ENCODE data around the gene PROM2. TPM values are rescaled to one million over a fixed set of nuclear protein-coding genes. Genes with fewer than 3 reads are reported as not detected.

The PROM2 gene
- total RNA-seq, 2 experiments from 2014 or later, result 0.82 TPM; not detected in 1

DNA sequence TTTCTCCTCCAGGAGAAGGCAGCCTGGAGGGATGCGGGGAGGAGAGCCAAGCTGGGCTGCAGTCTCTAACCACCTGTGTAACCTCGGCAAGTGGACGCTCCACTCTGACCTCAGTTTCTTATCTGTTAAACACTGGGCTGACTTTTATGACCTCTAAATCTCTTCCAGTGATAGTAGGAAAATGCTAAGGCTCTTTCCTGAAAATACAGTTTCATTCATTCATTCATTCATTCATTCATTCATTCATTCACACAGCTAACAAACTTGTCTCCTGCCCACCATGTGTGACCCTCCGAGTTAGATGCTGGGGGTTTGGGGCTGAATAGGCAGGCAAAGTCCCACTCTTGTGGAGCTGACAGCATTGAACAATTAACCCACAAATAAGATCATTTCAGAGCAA, 9.3 kb downstream of the PROM2 start:
- Mint-ChIP-seq H3K27me3 (no peaks in the 10 kb centered on the region), H3K4me1 (no peaks in the 10 kb centered on the region), H3K9me3 (ENCODE audit: low read depth) (no peaks in the 10 kb centered on the region), H3K36me3 (no peaks in the 10 kb centered on the region), H3K27ac (no peak overlapping the region), H3K4me3 (no peak overlapping the region)
- ATAC-seq (no peak), DNase-seq (no peak)
- CTCF ChIA-PET, result no interaction called here

DNA sequence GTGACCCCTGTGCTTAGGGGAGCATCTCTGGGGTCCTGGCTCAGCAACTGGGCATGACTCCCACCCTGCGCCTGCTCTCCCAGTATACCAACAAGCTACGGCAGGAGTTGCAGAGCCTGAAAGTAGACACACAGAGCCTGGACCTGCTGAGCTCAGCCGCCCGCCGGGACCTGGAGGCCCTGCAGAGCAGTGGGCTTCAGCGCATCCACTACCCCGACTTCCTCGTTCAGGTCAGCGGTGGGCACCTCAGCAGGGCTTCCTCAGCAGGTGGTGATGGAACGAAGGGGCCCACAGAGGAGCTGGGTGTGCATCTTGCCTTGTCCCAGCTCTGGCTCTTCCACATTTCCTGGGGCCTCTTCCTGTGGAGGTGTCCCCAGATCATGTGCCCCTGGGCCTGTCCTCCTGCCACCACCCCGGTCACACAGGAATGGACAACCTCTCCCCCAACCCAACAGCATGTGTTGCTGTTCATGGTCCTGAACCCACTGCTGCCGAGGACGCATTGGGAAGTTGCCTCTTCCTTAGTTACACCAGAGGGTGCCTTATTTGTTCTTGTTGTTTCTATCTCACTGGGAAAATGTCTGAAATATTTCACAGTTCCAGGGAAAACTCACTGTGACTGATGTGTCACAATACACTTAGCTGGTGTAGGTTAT, 10.8 kb downstream of the PROM2 start:
- DNase-seq (no peak), ATAC-seq (no peak)
- Mint-ChIP-seq H3K36me3 (no peaks in the 10 kb centered on the region), H3K9me3 (ENCODE audit: low read depth) (no peaks in the 10 kb centered on the region), H3K4me1 (no peaks in the 10 kb centered on the region), H3K27me3 (no peaks in the 10 kb centered on the region), H3K27ac (no peak overlapping the region), H3K4me3 (no peak overlapping the region)
- CTCF ChIA-PET, result no interaction called here

DNA sequence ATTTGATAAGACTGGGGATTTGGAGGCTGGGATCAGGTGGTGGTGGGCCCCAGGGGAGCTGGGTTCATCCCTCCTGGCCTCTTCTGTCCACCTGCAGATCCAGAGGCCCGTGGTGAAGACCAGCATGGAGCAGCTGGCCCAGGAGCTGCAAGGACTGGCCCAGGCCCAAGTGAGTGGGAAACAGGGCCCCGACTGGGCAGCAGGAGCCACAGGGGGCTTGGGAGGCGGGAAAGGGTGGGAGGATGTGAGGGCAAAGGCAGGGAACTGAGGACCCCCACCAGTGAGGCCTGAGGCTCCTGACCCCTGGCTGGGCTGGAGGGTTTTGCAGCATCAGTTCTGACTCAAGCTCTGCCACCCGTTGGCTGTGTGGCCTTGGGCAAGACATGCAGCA, 11.3 kb downstream of the PROM2 start:
- no peak overlapping the region for H3K4me3 Mint-ChIP-seq
- CTCF ChIA-PET, result no interaction called here
- ATAC-seq (no peak), DNase-seq (no peak)
- no peaks in the 10 kb centered on the region for H3K4me1 Mint-ChIP-seq
- H3K27ac Mint-ChIP-seq, result no peak overlapping the region
- no peaks in the 10 kb centered on the region for H3K36me3 Mint-ChIP-seq
- H3K9me3 Mint-ChIP-seq (ENCODE audit: low read depth), result no peaks in the 10 kb centered on the region
- no peaks in the 10 kb centered on the region for H3K27me3 Mint-ChIP-seq

DNA sequence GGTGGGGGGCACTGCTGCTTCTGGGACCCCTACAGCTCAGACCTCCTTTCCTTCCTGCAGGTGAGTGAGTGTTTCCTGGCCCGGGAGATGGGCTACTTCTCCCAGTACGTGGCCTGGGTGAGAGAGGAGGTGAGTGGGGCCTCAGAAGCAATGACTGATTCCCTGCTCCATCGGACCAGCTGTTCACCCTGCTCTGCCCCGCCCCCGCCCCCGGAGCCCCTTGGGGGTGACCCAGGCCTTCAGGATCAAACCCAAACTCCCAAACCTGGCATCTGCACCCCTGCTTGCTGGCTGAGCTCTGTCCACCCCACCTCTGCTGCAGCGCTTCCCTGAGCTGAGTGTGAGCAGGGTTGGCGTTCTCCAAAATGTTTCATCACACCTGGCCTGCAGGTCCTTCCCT, 13.1 kb downstream of the PROM2 start:
- DNase-seq (no peak), ATAC-seq (no peak)
- H3K27me3 Mint-ChIP-seq, result no peaks in the 10 kb centered on the region
- H3K4me3 Mint-ChIP-seq, result no peak overlapping the region
- no peak overlapping the region for H3K27ac Mint-ChIP-seq
- no peaks in the 10 kb centered on the region for H3K36me3 Mint-ChIP-seq
- CTCF ChIA-PET, result no interaction called here
- H3K4me1 Mint-ChIP-seq, result no peaks in the 10 kb centered on the region
- peaks cover 2% of the 10 kb centered on the region for H3K9me3 Mint-ChIP-seq (ENCODE audit: low read depth)

DNA sequence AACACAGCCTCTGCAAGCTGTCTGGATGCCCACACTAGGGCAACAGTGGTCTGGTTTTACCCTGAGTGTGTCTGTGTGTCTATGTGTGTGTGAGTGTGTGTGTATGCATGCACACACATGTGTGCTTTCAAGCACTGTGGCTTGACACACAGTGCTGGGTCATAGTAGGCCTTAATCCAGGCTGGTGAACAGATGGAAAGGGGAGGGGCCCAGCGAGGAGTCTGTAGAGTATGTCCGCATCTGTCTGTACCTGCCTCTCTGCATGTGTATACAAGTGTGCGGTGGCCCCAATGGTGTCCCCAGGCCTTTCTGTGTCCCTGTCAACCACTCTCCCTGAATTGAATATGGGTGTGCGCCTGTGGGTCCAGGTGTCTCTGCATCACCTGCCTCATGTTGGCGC, 13.6 kb downstream of the PROM2 start:
- CTCF ChIA-PET, result no interaction called here
- H3K27ac Mint-ChIP-seq, result no peak overlapping the region
- no peaks in the 10 kb centered on the region for H3K36me3 Mint-ChIP-seq
- no peaks in the 10 kb centered on the region for H3K27me3 Mint-ChIP-seq
- ATAC-seq, result no peak
- no peak for DNase-seq
- H3K4me1 Mint-ChIP-seq, result no peaks in the 10 kb centered on the region
- H3K9me3 Mint-ChIP-seq (ENCODE audit: low read depth), result peaks cover 2% of the 10 kb centered on the region
- no peak overlapping the region for H3K4me3 Mint-ChIP-seq

DNA sequence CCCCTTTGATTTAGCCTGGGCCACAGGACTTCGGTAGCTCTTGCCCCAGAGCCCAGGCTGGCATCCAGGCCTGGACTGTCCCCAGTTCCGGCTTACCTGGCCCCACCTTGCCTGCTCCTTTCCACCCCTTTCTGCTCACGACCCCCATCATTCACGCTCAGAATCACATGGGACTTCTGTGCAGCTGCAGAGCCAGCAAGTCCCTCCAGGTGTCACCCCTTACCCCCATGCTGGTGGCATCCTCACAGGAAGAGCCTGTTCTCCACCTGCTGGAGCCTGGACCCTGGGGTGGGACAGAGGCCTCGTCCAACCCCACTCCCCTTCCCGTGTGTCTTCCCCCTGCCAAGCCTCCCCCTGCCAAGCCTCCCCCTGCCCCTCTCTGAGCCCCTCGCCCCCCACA, 15.0 kb downstream of the PROM2 start:
- no peak for ATAC-seq
- CTCF ChIA-PET, result no interaction called here
- Mint-ChIP-seq H3K27ac (no peak overlapping the region), H3K4me3 (no peak overlapping the region), H3K36me3 (no peaks in the 10 kb centered on the region), H3K9me3 (ENCODE audit: low read depth) (peaks cover 2% of the 10 kb centered on the region), H3K27me3 (no peaks in the 10 kb centered on the region), H3K4me1 (no peaks in the 10 kb centered on the region)
- no peak for DNase-seq

DNA sequence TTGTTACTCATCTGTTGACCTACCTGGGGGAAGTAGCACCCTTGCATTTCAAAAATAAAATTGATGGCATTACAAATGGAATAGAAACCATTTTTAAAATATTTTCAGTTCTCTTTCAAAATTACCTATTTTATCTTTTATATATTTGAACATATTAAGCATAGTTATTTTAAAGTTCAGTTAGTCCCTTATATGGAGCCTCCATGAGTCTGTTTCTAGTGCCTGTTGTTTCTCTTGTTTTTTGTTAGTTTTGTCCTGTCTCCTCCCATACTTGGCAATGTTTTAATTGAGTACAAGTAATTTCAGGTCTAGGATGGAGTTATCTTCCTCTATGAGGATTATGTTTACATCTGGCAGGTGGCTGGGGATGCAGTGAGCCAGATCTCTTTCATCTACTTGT, 17.0 kb downstream of the PROM2 start:
- H3K27ac Mint-ChIP-seq, result no peak overlapping the region
- H3K36me3 Mint-ChIP-seq, result no peaks in the 10 kb centered on the region
- H3K4me3 Mint-ChIP-seq, result no peak overlapping the region
- no peak for ATAC-seq
- no peaks in the 10 kb centered on the region for H3K27me3 Mint-ChIP-seq
- H3K9me3 Mint-ChIP-seq (ENCODE audit: low read depth), result peaks cover 2% of the 10 kb centered on the region
- CTCF ChIA-PET, result no interaction called here
- no peaks in the 10 kb centered on the region for H3K4me1 Mint-ChIP-seq
- no peak for DNase-seq

DNA sequence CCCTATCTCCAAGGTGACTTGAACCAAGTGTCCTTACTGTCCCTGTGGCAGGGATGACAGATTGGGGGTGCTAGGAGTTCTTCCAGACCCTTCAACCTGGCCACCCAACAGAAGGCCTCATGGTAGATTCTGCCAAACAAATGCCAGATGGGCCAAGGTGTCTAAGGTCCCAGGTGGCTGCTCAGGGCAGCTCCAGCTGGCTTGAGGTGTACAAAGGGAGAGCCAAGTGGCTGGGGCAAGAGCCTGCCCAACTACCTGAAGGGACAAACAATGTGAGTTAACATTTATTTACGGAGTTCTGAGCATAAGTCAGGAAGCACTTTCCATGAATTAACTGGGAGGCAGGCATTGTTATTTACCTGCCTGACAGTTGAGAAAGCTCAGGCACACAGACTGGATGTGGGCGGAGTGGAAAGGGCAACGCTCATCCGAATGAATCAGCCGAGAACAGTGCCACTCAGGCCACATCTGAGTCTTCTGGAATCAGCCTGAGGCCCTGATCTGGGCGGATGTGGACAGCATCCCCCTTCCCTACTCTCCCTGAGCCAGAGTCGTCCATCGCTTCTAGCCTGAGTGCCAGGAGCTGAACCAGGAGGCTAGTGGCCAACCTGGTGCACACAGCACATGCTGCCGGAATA, 18.5 kb downstream of the PROM2 start:
- H3K4me1 Mint-ChIP-seq, result no peaks in the 10 kb centered on the region
- no peaks in the 10 kb centered on the region for H3K36me3 Mint-ChIP-seq
- no peak overlapping the region for H3K4me3 Mint-ChIP-seq
- peaks cover 2% of the 10 kb centered on the region for H3K9me3 Mint-ChIP-seq (ENCODE audit: low read depth)
- ATAC-seq (no peak), DNase-seq (no peak)
- CTCF ChIA-PET, result no interaction called here
- no peak overlapping the region for H3K27ac Mint-ChIP-seq
- peaks cover 3% of the 10 kb centered on the region for H3K27me3 Mint-ChIP-seq

DNA sequence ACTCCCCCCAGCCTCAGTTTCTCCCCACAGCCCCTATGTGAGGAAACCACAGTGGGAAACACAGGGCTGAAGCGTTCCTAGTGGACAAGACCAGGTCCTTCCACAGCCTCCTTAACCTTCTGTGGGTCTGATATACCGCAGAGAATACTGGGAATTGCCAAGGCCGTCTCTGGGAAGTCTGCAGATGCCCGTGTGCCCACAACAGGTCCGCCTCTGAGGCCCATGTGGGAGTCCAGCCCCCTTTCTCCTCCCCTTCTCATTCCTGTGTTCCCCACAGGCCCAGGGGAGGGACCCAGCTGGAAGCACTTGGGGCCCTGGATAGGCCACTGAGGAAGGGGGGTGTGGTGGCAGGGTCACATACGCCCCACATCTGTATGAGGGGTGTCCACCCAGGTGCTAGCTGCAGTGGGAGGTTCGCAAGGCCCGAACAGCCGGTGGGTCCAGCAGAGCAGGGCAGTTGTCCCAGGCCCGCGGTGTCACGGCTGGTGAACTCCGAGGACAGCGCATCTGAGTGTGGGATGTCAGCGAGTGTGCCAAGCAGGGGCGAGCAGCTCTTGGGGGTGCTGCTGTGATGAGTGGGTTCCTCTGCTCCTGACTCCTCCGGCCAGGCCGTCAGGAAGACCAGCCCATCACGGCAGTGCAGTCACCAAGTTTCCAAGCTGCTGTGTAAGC, 20.5 kb downstream of the PROM2 start:
- Mint-ChIP-seq H3K27ac (no peak overlapping the region), H3K9me3 (ENCODE audit: low read depth) (peaks cover 2% of the 10 kb centered on the region), H3K4me1 (no peaks in the 10 kb centered on the region), H3K27me3 (peaks cover 5% of the 10 kb centered on the region), H3K4me3 (no peak overlapping the region), H3K36me3 (no peaks in the 10 kb centered on the region)
- no peak for ATAC-seq
- CTCF ChIA-PET, result no interaction called here
- DNase-seq, result no peak

DNA sequence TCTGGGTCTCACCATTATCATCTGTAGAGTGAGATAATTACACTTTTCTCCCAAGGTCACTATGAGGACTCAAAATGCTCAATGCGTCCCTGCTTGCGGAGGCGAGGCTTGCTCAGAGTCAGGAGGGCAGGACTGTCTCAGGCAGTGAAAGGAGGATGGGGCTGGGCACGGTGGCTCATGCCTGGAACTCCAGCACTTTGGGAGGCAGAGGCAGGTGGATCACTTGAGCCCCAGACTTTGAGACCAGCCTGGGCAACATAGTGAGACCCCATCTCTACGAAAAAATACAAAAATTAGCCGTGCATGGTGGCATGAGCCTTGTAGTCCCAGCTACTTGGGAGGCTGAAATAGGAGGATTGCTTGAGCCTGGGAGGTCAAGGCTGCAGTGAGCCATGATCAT, 21.1 kb downstream of the PROM2 start:
- Mint-ChIP-seq H3K36me3 (no peaks in the 10 kb centered on the region), H3K4me1 (no peaks in the 10 kb centered on the region), H3K27me3 (peaks cover 5% of the 10 kb centered on the region), H3K9me3 (ENCODE audit: low read depth) (peaks cover 2% of the 10 kb centered on the region), H3K27ac (no peak overlapping the region), H3K4me3 (no peak overlapping the region)
- CTCF ChIA-PET, result no interaction called here
- no peak for ATAC-seq
- no peak for DNase-seq

DNA sequence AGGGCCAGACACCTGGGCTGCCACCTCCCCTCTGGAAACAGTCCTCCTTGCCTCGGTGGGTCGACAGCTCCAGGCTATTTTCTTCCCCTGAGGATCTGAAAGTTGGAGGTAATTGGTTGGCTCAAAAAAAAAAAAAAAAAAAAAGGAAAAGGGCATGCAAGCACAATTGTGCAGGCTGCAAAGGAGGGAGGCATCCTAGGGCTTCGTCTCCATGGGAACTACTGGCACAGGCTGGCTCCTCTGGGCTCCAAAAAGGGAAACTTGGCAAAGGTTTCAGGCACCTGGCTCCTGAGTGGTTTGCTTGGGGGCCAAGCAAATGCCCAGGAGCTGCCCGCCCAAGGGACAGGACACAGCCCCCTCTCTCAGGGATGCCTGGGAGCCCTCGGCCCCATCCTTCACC, 21.8 kb downstream of the PROM2 start:
- Mint-ChIP-seq H3K27ac (no peak overlapping the region), H3K9me3 (ENCODE audit: low read depth) (peaks cover 2% of the 10 kb centered on the region), H3K4me1 (no peaks in the 10 kb centered on the region), H3K36me3 (no peaks in the 10 kb centered on the region), H3K27me3 (peaks cover 5% of the 10 kb centered on the region), H3K4me3 (no peak overlapping the region)
- no peak for DNase-seq
- no peak for ATAC-seq
- CTCF ChIA-PET, result no interaction called here

DNA sequence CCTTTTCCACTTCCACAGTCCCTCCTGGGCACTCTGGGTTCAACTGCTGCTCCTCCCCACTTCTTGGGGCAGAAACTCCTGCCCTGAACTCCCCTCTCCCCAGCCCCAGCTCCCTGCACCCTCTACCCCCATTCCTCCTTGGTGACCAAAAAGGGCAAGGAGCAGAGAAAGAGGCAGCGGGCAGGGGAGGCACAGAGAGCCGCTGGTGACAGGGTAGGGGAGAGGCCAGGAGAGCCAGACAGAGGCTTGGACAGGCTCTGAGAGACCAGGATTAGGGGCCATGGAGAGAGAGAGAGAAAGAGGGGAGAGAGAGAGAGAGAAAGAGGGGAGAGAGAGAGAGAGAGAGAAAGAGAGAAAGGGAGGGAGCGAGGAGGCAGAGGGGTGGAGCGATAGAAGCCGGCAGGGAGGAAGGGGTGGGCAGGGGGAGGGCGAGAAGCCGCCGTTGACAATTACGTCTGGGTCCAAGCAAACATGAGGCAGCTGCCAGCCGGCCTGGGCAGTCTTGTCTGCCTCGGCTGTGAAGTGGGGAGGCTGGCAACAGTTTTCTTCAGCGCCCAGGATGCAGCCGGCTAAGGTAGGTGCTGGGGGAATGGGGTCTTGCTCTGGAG, 22.7 kb downstream of the PROM2 start, which contains the start of gene KCNIP3:
KCNIP3 (plus strand) TSS at position 468 of the 608 bp plus-strand sequence; CDS start at position 560, 92 bp downstream.
- Mint-ChIP-seq H3K27ac (no peak within 1 kb of the TSS), H3K9me3 (ENCODE audit: low read depth) (no peaks in the 10 kb centered on the region), H3K4me1 (no peaks in the 10 kb centered on the region), H3K4me3 (no peak within 1 kb of the TSS), H3K27me3 (peaks cover 5% of the 10 kb centered on the region), H3K36me3 (no peaks in the 10 kb centered on the region)
- no peak for DNase-seq
- no peak for ATAC-seq
- CTCF ChIA-PET, result no interaction called here

DNA sequence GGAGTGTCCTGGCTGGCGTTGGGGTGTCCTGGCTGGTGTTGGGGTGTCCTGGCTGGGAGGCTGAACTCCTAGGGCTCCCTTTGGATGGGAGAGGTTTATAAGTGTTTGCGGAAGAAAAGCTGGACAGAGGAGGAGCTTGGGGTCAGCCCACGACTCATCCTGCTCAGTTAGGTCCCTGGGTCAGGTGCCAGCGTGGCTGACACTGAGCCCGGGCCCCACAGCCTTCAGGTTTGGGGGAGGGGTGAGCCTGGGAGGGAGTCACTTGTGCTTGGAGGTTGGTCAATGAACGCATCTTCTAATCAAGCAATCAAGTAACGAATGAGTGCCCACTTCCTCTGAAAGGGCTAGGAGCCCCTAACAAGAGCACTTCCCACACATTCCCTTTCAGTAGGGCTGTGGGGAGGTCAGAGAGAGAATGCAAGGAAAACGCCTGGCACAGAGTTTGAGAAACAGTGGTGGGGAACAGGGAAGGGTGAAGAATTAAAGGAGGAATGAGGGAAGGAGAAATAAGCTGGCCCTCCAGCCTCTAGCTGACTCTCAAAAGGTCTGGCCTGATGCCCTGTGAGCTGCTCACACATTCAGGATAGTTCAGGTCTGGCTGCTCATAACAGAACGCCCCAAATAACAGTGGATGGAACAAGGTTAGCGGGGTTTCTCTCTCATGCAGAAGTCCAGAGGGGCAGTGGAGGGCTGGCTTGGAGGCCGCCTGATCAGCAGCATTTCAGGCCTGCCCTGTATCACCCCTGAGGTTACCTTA, 23.6 kb downstream of the PROM2 start:
- H3K9me3 Mint-ChIP-seq (ENCODE audit: low read depth), result no peaks in the 10 kb centered on the region
- H3K4me1 Mint-ChIP-seq, result no peaks in the 10 kb centered on the region
- ATAC-seq (no peak), DNase-seq (no peak)
- no peak overlapping the region for H3K4me3 Mint-ChIP-seq
- peaks cover 5% of the 10 kb centered on the region for H3K27me3 Mint-ChIP-seq
- H3K36me3 Mint-ChIP-seq, result no peaks in the 10 kb centered on the region
- CTCF ChIA-PET, result no interaction called here
- H3K27ac Mint-ChIP-seq, result no peak overlapping the region

All from activated CD8-positive, alpha-beta memory T cell treated with anti-CD3 and anti-CD28 coated beads, Interleukin-2, amount 10 ng/mL, durations not matched to agents 7 days and 5 days (primary cell).